ENCODE measurements around the gene ITLN1.
"Not testable (repeated sequence)": the region's sequence is repeated elsewhere in the genome, so short reads cannot be mapped to it uniquely, and the experiment has no call there.

The ITLN1 gene

DNA sequence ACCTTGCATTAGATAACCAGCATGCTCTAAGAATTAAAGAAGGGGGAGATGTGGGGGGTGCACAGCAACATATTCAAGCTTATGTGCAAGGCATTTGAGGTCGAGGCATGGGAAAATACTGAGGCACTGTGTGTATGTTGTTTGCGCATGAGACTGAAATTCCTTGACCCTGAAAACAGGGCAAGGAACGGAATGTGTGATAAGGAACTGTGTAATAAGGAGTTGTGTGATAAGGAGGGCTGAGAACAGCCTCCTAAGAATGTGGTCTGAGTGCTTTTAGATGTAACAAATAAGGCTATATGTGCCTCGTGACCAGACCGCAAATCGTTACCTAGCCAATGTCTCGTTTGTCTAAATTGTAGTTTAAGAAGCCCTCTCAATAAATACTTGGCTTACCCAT is 26.5 kb upstream of the ITLN1 start:
- Histone ChIP-seq H3K4me1 (ENCODE audit: insufficient read depth, insufficient read length) (no peaks in the 10 kb centered on the region), H3K4me3 (ENCODE audit: insufficient read length, low read depth) (no peak overlapping the region), H3K36me3 (ENCODE audit: insufficient read depth, insufficient read length, low read length) (no peaks in the 10 kb centered on the region), H3K9me3 (ENCODE audit: insufficient read depth, low read length) (peaks cover 9% of the 10 kb centered on the region; the same call in 1 of the 2 replicates), H3K27me3 (ENCODE audit: insufficient read depth, insufficient read length) (no peaks in the 10 kb centered on the region), H3K9ac (ENCODE audit: insufficient read length, low read depth) (no peak overlapping the region)
- no peak for DNase-seq (ENCODE audit: low read depth, low spot score)
- no peak for TF ChIP-seq SUZ12 (IDR thresholded peaks at IDR 0.05; ENCODE audit: extremely low read depth, insufficient read depth, insufficient read length)
- no peak for TF ChIP-seq ZNF274 (IDR thresholded peaks at IDR 0.05; ENCODE audit: low read depth, low read length)
- no peak for TF ChIP-seq YY1 (IDR thresholded peaks at IDR 0.05; ENCODE audit: insufficient read depth, insufficient read length)

DNA sequence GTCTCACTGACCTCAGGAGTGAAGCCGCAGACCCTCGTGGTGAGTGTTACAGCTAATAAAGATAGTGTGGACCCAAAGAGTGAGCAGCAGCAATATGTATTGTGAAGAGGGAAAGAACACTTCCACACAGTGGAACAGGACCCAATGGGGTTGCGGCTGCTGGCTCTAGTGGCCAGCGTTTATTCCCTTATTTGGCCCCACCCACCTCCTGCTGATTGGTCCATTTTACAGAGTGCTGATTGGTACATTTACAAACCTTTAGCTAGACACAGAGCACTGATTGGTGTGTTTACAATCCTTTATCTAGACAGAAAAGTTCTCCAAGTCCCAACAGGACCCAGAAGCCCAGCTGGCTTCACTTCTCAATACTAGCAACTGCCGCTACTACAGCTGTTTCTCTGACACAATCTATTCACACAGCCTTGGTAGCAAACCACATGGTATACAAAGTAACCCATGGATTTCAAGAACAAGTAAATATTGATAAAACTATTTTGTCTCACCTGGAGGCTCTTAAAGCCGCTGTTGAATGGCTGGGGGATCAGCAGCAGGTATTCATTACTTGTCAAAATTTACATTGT is 25.3 kb upstream of the ITLN1 start:
- TF ChIP-seq YY1 (IDR thresholded peaks at IDR 0.05; ENCODE audit: insufficient read depth, insufficient read length) = no peak
- TF ChIP-seq ZNF274 (IDR thresholded peaks at IDR 0.05; ENCODE audit: low read depth, low read length) = no peak
- TF ChIP-seq SUZ12 (IDR thresholded peaks at IDR 0.05; ENCODE audit: extremely low read depth, insufficient read depth, insufficient read length) = no peak
- Histone ChIP-seq H3K9ac (ENCODE audit: insufficient read length, low read depth) (no peak overlapping the region), H3K9me3 (ENCODE audit: insufficient read depth, low read length) (peaks cover 9% of the 10 kb centered on the region; the same call in 1 of the 2 replicates), H3K4me1 (ENCODE audit: insufficient read depth, insufficient read length) (no peaks in the 10 kb centered on the region), H3K27me3 (ENCODE audit: insufficient read depth, insufficient read length) (no peaks in the 10 kb centered on the region), H3K36me3 (ENCODE audit: insufficient read depth, insufficient read length, low read length) (no peaks in the 10 kb centered on the region), H3K4me3 (ENCODE audit: insufficient read length, low read depth) (no peak overlapping the region)
- no peak for DNase-seq (ENCODE audit: low read depth, low spot score)

DNA sequence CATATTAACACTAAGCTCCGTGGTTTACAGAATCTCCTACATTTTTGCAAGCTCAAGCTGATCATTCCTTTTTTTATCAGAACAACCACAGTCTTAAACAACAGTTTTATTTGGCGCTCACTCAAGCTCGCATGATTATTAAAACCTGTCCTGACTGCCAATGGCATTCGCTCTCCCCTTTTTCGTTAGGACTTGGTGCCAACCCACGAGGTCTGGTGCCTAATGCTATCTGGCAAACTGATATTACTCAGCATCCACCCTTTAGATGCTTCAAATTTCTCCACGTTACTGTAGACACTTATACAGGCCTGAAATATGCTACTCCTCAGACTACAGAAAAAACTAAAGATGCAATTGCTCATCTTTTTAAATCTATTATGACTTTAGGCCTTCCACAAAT is 23.0 kb upstream of the ITLN1 start:
- Histone ChIP-seq H3K4me3 (ENCODE audit: insufficient read length, low read depth) (no peak overlapping the region), H3K9ac (ENCODE audit: insufficient read length, low read depth) (no peak overlapping the region), H3K9me3 (ENCODE audit: insufficient read depth, low read length) (peaks cover 9% of the 10 kb centered on the region; the same call in 1 of the 2 replicates), H3K36me3 (ENCODE audit: insufficient read depth, insufficient read length, low read length) (no peaks in the 10 kb centered on the region), H3K4me1 (ENCODE audit: insufficient read depth, insufficient read length) (no peaks in the 10 kb centered on the region), H3K27me3 (ENCODE audit: insufficient read depth, insufficient read length) (no peaks in the 10 kb centered on the region)
- TF ChIP-seq YY1 (IDR thresholded peaks at IDR 0.05; ENCODE audit: insufficient read depth, insufficient read length) (no peak), SUZ12 (IDR thresholded peaks at IDR 0.05; ENCODE audit: extremely low read depth, insufficient read depth, insufficient read length) (no peak), ZNF274 (IDR thresholded peaks at IDR 0.05; ENCODE audit: low read depth, low read length) (no peak)
- DNase-seq (ENCODE audit: low read depth, low spot score) = no peak

DNA sequence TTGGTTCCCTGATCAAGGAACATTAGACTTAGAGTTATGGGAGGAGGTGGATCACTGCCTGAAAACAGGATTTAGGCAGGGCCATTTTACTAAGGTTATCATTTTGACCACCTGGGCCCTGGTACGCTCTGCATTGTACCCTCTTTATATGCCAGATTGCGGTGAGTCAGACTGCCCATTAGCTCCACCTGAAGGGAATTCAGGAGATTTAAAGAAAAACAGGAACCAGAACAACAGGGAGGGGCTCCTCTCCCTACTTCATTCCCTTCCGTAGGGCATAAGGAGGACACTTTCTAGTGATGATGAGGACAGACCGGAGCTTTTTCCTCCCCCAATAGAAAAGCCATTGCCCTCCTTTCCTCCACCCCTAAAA is 20.6 kb upstream of the ITLN1 start:
- no peaks in the 10 kb centered on the region for H3K27me3 ChIP-seq (ENCODE audit: insufficient read depth, insufficient read length)
- no peak overlapping the region for H3K9ac ChIP-seq (ENCODE audit: insufficient read length, low read depth)
- no peaks in the 10 kb centered on the region for H3K36me3 ChIP-seq (ENCODE audit: insufficient read depth, insufficient read length, low read length)
- no peak overlapping the region for H3K4me3 ChIP-seq (ENCODE audit: insufficient read length, low read depth)
- peaks cover 9% of the 10 kb centered on the region; the same call in 1 of the 2 replicates for H3K9me3 ChIP-seq (ENCODE audit: insufficient read depth, low read length)
- no peak for DNase-seq (ENCODE audit: low read depth, low spot score)
- H3K4me1 ChIP-seq (ENCODE audit: insufficient read depth, insufficient read length) = no peaks in the 10 kb centered on the region
- TF ChIP-seq ZNF274 (IDR thresholded peaks at IDR 0.05; ENCODE audit: low read depth, low read length) (no peak), YY1 (IDR thresholded peaks at IDR 0.05; ENCODE audit: insufficient read depth, insufficient read length) (no peak), SUZ12 (IDR thresholded peaks at IDR 0.05; ENCODE audit: extremely low read depth, insufficient read depth, insufficient read length) (no peak)

DNA sequence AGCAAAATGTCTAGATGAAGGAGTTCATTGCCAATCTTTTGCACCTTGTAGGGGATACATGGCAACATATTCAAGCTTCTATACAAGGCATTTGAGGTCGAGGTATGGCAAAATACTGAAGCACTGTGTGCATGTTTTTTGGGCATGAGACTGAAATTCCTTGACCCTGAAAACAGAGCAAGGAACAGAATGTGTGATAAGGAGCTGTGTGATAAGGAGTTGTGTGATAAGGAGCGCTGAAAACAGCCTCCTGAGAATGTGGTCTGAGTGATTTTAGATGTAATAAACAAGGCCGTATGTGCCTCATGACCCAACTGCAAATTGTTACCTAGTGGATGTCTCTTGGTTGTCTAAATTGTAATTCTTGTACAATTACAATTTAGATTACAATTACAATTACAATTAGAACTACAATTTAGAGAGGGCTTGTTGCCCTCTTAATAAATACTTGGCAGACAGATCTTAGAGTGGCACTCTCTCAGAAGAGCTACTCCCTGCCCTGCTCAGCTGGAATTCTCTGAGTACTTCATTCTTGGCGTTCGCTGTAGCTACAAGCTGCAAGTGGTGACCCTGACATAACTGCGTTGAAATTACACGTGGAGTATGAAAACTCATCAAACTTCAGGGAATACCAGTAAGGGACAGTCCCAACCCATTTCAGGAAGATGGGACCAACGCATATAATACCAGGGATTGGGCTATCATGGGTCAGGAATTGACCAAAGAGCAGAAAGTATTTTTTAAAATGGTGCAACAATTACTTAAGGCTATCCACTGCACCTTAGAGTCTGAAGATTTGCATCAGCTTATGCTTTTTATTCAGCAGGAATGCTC is 20.0 kb upstream of the ITLN1 start:
- peaks cover 3% of the 10 kb centered on the region; the same call in 1 of the 2 replicates for H3K9me3 ChIP-seq (ENCODE audit: insufficient read depth, low read length)
- DNase-seq (ENCODE audit: low read depth, low spot score) = no peak
- no peak overlapping the region for H3K4me3 ChIP-seq (ENCODE audit: insufficient read length, low read depth)
- no peak overlapping the region for H3K9ac ChIP-seq (ENCODE audit: insufficient read length, low read depth)
- TF ChIP-seq SUZ12 (IDR thresholded peaks at IDR 0.05; ENCODE audit: extremely low read depth, insufficient read depth, insufficient read length) (no peak), ZNF274 (IDR thresholded peaks at IDR 0.05; ENCODE audit: low read depth, low read length) (no peak), YY1 (IDR thresholded peaks at IDR 0.05; ENCODE audit: insufficient read depth, insufficient read length) (no peak)
- H3K36me3 ChIP-seq (ENCODE audit: insufficient read depth, insufficient read length, low read length) = no peaks in the 10 kb centered on the region
- no peaks in the 10 kb centered on the region for H3K27me3 ChIP-seq (ENCODE audit: insufficient read depth, insufficient read length)
- no peaks in the 10 kb centered on the region for H3K4me1 ChIP-seq (ENCODE audit: insufficient read depth, insufficient read length)

DNA sequence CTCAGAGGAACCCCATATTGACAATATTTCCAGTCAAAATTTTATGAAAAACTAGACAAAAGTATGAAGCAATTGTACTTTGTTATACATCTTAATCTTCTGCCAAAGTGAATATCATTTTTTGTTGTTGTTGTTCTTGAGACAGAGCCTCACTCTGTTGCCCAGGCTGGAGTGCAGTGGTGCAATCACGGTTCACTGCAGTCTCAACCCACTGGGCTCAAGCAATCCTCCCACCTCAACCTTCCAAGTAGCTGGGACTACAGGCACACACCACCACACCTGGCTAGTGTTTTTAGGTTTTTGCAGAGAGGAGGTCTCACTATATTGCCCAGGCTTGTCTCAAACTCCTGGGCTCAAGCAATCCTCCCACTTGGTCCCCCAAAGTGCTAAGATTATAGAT is 17.3 kb upstream of the ITLN1 start:
- H3K4me3 ChIP-seq (ENCODE audit: insufficient read length, low read depth); DNase-seq (ENCODE audit: low read depth, low spot score): not testable (repeated sequence)

DNA sequence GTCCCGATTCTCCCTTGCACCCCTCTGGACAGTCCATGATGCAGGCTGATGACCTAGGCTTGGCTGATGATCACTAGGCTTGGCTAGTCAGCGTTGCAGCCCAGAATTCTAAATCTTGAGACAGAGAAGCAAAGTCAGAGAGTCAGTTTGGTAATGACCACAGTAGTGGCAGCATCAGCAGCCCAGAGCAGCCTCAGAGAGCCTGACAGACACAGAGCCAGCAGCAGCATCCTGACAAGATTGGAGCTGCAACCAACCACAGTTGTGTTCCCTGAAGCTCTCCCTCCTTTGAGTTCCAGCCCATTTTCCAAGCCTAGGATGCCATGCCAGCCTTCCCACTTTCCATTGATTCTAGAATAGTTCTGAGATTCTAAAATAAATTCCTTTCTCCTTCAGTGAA is 16.8 kb upstream of the ITLN1 start:
- Histone ChIP-seq H3K9ac (ENCODE audit: insufficient read length, low read depth) (no peak overlapping the region), H3K27me3 (ENCODE audit: insufficient read depth, insufficient read length) (no peaks in the 10 kb centered on the region), H3K4me1 (ENCODE audit: insufficient read depth, insufficient read length) (no peaks in the 10 kb centered on the region), H3K9me3 (ENCODE audit: insufficient read depth, low read length) (no peaks in the 10 kb centered on the region), H3K4me3 (ENCODE audit: insufficient read length, low read depth) (no peak overlapping the region), H3K36me3 (ENCODE audit: insufficient read depth, insufficient read length, low read length) (no peaks in the 10 kb centered on the region)
- no peak for DNase-seq (ENCODE audit: low read depth, low spot score)
- TF ChIP-seq SUZ12 (IDR thresholded peaks at IDR 0.05; ENCODE audit: extremely low read depth, insufficient read depth, insufficient read length) (no peak), YY1 (IDR thresholded peaks at IDR 0.05; ENCODE audit: insufficient read depth, insufficient read length) (no peak), ZNF274 (IDR thresholded peaks at IDR 0.05; ENCODE audit: low read depth, low read length) (no peak)

More for the DNA sequence above, 17.3 kb upstream of the ITLN1 start:
- not testable (repeated sequence) for H3K36me3 ChIP-seq (ENCODE audit: insufficient read depth, insufficient read length, low read length); H3K9ac ChIP-seq (ENCODE audit: insufficient read length, low read depth); H3K27me3 ChIP-seq (ENCODE audit: insufficient read depth, insufficient read length); H3K9me3 ChIP-seq (ENCODE audit: insufficient read depth, low read length); H3K4me1 ChIP-seq (ENCODE audit: insufficient read depth, insufficient read length)

DNA sequence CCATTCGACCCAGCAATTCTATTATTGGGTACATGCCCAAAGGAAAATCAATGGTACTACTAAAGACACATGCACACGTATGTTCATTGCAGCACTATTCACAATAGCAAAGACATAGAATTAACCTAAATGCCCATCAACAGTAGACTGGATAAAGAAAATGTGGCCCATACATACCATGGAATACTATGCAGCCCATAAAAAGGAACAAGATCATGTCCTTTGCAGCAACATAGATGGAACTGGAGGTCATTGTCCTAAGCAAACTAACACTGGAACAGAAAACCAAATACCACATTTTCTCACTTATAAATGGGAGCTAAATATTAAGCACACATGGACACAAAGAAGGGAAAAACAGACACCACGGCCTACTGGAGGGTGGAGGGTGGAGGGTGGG is 15.7 kb upstream of the ITLN1 start:
- H3K9me3 ChIP-seq (ENCODE audit: insufficient read depth, low read length); H3K4me1 ChIP-seq (ENCODE audit: insufficient read depth, insufficient read length); H3K9ac ChIP-seq (ENCODE audit: insufficient read length, low read depth); H3K27me3 ChIP-seq (ENCODE audit: insufficient read depth, insufficient read length); H3K4me3 ChIP-seq (ENCODE audit: insufficient read length, low read depth); H3K36me3 ChIP-seq (ENCODE audit: insufficient read depth, insufficient read length, low read length); DNase-seq (ENCODE audit: low read depth, low spot score): not testable (repeated sequence)

DNA sequence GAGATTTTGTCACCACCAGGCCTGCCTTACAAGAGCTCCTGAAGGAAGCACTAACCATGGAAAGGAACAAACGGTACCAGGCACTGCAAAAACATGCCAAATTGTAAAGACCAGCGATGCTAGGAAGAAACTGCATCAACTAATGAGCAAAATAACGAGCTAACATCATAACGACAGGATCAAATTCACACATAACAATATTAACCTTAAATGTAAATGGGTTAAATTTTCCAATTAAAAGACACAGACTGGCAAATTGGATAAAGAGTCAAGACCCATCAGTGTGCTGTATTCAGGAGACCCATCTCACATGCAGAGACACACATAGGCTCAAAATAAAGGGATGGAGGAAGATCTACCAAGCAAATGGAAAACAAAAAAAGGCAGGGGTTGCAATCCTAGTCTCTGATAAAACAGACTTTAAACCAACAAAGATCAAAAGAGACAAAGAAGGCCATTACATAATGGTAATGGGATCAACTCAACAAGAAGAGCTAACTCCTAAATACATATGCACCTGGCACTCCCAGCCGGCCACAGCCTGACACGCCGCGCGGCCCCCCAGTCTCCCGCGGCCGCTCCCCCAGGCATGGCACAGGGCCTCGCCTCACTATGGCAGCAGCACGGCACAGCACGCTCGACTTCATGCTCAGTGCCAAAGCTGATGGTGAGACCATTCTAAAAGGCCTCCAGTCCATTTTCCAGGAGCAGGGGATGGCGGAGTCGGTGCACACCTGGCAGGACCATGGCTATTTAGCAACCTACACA is 9.6 kb upstream of the ITLN1 start:
- not testable (repeated sequence) for H3K36me3 ChIP-seq (ENCODE audit: insufficient read depth, insufficient read length, low read length); H3K27me3 ChIP-seq (ENCODE audit: insufficient read depth, insufficient read length); DNase-seq (ENCODE audit: low read depth, low spot score)

More for the DNA sequence above, 9.6 kb upstream of the ITLN1 start:
- not testable (repeated sequence) for H3K9ac ChIP-seq (ENCODE audit: insufficient read length, low read depth); H3K4me1 ChIP-seq (ENCODE audit: insufficient read depth, insufficient read length); H3K4me3 ChIP-seq (ENCODE audit: insufficient read length, low read depth)
- peaks cover 17% of the 10 kb centered on the region for H3K9me3 ChIP-seq (ENCODE audit: insufficient read depth, low read length)

Measured in NT2/D1 (cell line).